ENCODE data around the gene KCNH2. TPM values are rescaled to one million over a fixed set of nuclear protein-coding genes. Genes with fewer than 3 reads are reported as not detected.

Gene KCNH2
- total and polyA plus RNA-seq, 2 of the 8 experiments (the other 6 are each of a cell fraction or from before 2014, with no cell fraction given) = 8.0 to 15.0 TPM

GRCh38 chr7:151016942-151017341 lies 38.8 kb upstream of the KCNH2 start (continued):
- TF ChIP-seq SRF (IDR thresholded peaks at IDR 0.05; ENCODE audit: low read depth, low read length) (no peak), CHD2 (IDR thresholded peaks at IDR 0.05; ENCODE audit: low read length) (no peak), SP2 (IDR thresholded peaks at IDR 0.05; ENCODE audit: low read length) (no peak), TAF7 (optimal IDR thresholded peaks at IDR 0.05; ENCODE audit: borderline replicate concordance, low read depth, low read length) (no peak), CBX8 (IDR thresholded peaks at IDR 0.05; ENCODE audit: borderline replicate concordance, low read depth, low read length) (no peak)

All from H1 (cell line).